NCI-H524 treated with DMSO at 0.1 percent for 48 hours (cell line): Measurements from ENCODE around the gene FAM184A.

ENCODE experiments used
- DNase-seq: peaks from one replicate; lab custom pipeline; 2025; lab: John Stamatoyannopoulos, UW

FAM184A gene

DNA sequence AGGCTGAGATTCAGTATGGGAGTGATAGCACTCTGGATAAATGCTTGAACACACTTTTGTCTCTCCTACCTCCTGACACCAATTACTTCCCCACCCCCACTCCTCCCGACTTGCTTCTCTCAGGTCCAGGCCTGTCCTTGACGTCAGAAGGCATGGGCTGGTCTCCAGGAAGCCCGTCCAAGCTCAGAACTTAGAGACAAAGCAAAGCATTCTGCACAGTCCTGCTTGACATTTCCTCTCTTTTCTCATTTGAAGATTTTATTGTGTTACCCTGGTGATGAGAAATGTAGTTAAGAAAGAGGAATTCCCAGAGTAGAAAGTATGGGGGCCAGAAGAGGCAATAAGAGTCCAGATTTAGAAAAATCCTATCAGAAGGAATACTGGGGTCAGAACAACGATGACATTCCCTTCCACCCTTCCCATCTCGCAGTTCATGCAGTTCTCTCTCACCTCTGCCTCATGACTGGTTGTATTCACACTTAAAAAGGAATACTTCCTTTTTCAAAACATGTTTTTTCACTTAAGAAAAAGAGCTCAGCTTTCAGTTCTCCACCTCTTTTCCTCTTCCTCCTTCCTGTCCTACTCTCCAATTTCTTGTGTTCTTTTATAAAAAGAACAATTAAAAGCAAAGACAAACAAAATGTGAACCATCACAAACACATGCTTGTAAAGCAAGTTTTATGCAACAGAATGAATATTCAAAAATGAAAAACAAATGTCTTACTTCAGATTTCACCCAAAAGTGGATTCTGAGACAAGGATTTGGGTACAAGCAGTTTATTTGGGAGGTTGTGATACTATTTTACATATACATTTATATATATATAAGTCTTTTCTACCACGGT, 18.5 kb upstream of the FAM184A start:
- DNase-seq, result no peak

DNA sequence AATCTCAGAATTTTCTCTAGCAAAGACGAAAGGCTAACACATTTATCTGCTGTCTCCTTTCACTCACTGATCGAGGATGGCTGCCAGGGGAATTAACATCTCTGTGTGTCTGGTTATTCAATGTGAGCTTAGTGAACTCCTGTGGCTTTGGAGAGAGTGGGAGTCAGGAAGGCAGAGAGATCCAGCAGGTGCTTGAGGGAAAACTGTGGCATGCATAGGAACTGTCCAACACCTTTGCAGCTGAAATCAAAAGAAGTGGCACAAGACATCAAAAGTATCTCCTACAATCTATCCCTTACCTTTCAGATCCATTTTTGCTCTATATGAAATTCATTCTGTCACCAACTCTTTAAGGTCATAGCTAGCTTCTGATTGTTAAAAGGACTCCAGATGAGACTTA, 11.8 kb upstream of the FAM184A start:
- no peak for DNase-seq

DNA sequence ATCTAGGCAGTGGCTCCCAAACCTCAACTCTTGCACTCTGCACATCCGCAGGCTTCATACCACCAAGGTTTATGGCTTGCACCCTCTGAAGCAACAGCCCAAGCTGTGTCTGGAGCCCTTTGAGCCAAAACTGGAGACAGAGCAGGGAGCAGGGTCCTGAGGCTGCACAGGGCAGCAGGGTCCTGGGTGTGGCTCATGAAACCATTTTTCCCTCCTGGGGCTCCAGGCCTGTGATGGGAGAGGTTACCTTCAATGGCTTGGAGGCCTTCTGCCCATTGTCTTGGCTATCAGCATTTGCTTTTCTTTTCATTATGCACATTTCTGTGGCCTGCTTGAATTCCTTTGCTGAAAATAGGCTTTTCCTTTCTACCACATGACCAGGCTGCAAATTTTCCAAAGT, 6.3 kb upstream of the FAM184A start:
- no peak for DNase-seq

DNA sequence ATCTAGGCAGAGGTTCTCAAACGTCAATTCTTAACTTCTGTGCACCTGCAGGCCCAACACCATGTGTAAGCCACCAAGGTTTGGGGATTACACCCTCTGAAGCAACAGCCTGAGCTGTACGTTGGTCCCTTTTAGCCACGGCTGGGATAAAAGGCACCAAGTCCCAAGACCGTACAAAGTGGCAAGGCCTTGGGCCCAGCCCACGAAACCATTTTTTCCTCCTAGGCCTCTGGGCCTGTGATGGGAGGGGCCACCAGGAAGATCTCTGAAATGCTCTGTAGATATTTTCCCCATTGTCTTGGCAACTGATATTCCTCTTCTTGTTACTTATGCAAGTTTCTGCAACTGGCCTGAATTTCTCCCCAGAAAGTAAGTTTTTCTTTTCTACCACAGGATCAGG, 4.5 kb upstream of the FAM184A start:
- no peak for DNase-seq

DNA sequence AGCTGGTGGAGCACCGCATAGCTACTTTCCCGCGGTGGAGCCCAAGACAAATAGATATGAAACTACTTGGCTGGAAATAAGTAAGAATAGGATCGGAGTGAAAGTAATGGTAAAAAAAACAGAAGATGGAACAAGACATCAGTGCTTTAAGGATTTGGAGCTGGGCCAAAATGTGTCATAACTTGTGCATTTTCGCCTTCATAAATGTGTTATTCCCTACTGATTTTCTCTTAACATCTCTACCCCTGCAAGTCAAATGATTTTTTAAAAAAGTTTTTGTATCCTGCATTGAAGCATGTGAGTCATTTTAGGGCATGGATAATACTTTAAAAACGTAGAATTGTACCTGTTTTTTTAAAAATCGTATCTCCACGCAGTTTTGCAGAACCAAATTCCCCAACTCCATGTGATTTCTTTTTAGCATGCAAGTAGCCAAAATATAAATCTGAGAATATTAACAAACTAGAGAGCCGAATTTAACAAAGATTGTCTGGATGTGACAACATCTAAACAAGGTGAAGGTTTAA, 882 bp upstream of the FAM184A start:
- DNase-seq, result no peak

DNA sequence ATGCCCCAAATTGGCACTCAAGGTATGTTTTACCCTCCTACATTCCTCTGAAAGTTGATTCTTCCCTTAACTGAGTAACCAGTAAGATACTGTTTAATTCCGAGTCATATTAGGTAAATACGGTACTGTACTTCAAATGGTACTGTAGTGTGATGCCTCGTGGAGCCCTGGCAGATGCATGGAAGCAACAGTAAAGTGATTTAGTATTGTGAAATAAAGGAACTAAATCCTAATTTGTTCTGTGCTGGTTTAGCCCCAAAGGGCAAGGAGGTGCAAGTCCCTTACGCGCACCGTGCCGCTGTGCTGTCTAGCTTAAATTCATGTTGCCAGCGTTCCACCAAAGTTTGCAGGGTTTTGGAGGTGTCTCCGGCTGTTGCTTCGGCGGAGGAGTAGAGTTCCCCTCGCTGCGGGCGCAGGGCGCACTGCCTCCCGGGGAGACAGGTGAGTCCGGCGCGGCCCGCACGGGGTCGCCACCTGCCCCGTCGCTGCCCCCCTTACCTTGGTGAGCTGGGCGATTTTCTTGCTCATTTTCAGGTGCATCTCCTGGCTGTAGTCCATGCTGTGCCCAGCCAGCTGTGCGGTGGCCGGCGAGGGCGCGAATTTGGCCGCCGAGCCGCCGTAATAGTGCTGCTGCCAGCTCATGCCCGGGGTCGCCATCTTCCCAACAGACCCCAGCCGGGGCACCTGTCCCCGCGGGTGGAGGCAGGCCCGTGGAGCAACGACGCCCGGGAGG, 655 bp downstream of the FAM184A start:
- DNase-seq, result peak; percentile 29

DNA sequence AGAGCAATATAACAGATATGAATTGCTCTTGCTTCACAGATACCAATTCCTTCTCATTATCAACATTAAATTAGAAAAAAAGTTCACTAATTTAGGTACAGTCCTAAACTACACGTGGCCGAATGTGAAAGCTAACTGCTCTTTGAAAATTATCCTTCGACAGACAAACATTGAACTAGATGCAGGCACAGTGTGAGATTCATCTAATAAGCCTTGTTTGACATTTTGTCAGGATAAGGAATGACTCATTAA, 1.1 kb downstream of the FAM184A start:
- DNase-seq, result no peak

DNA sequence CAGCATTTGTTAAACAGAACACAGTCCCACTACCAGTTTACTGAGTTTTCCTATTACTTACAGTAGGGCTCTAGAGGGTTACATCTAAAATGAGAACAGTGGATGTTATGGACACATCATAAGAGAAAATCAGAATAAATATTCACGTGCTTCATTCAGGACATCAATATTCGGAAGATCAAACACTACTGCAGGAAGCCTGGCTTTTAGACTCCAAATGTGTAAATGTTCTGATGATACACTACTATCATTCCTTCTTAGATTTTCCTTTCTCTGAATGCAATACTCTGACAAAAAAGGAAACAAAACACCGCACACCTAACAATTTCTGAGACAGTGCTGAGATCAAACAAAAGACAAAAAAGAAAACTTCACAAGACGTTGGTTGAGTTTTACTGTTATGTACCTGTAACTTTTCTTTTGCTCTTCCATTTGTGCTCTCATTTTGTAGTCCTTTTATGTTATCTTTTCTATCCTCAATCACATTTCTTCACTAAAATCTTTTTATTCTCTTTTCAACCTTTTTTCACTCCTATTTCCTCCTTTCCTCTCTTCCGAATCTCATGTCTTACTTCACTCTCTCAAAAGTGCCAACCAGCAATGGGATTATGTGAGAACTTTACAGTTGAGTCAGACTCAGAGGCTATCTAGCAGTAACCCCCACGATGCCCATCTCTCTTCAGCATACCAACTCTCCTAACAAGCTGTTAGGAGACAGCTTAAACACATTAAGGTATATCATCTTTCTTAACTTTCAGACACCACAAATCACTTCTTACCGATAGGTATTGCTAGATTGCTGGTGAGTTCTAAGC, 1.7 kb downstream of the FAM184A start:
- no peak for DNase-seq

DNA sequence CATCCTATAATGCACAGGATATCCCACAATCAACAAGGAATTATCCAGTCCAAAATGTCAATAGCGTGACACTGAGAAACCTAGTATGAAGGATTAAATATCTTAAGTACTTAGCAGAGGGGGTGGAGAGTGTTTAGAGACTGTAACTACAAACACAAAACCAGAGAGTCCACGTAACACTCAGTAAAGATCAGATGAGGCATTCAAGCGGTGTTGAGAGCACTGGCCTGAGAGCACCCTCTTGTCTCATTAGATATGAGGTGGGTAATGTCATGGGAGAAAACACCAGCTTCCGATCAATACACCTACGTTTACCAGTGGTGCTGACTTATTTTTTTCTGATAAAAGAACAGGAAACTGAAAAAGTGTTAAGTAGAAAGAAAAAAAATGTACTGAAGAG, 2.3 kb downstream of the FAM184A start:
- DNase-seq, result peak; percentile 26

DNA sequence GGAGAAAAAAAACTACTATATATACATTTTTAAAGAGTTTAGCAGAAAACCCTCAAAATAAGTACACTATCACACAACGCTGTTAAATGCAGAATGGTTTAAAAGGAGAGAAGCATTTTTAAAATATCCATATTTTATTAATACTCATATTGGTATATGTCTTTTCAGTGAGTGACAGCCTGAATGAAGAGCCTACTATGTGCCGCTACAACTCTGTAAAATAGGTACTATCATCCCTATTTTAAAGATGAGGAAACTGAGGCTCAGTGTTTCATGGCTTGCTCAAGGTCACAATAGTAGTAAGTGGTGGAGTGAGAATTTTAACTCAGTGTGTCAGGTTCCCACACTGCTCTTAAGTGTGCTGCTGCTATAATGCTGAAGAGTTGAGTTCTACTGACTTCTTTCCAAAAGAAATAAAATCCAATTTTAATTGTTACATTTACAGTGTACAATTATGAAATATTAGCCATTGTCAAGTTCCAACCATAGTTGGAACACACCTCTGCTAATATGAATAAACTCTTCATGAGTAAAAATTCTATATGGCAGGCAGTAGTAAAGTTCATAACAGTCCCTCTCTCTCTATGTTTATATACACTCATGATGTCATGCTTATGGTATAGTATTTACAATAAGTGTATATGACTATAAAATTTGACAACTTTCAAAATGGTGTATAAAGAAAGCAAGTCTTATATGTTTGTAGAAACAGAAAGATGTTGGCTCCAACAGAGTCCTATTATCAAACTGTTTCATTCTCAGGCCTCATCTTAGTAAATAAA, 3.1 kb downstream of the FAM184A start:
- no peak for DNase-seq

DNA sequence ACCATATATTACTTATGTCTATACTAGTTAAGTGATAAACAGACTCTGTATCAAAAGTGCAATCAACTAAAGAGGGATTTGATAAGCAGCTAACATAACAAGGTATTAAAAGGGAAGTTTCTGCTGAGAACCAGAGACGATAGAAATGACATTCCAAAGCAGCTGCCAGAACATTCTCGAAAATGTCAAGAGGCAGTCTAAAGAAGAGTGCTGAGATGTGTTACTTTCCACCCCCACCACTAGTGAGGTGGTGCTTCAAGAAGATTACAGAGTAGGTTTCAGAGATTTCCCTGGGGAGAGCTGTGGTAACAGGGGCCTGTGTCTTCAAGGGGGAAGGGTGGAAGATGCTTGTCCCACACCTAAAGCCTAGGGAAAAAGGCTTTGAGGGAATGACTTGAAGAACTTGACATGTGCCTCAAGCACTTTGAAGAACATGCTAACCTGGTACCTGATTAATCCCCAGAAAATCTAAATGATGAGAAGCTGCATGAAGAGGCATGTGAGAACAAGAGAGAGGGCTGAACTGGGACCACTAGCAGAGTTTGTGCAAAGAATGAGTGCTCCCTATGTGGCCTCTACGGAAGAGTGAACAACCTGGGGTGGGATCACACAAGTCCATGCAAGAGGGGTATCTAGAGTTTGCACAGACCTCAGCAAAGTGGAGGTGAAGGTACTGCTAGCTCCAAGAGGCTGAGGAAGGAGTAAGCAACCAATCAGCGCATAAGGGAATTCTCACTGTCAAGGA, 5.0 kb downstream of the FAM184A start:
- no peak for DNase-seq

DNA sequence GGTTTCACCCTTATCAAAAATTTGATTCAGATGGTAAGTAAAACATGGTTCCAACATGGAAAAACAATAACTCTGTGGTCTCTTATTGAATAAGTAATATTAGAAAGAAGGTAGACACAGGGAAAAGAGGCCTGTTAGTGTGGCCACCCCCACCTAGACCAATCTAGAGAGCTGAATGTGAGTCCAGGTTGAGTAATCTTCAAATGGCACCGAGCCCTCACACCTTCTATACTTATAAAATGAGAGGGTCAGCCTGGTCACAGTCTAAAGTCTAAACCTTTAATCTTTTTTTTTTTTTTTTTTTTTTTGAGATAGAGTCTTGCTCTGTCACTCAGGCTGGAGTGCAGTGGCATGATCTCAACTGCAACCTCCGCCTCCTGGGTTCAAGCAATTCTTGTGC, 6.9 kb downstream of the FAM184A start:
- no peak for DNase-seq

DNA sequence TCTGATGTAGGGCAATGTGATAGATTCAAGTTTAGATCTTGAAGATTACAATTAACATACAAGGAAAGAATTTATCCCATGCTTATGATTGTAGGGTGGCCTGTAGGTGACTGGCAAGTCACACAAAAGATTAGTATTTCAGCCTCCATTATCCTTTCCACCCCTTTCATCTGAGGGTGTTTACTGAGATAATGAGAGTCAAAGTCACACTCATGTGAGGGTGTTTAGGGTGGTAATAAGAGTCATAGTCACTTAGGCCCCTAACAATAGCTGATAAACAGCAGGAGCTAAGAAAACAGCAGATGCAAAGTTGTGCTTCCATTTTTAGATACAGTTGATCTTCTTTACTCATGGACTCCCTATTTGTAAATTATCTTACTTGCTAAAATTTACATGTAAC, 11.4 kb downstream of the FAM184A start:
- DNase-seq, result no peak

DNA sequence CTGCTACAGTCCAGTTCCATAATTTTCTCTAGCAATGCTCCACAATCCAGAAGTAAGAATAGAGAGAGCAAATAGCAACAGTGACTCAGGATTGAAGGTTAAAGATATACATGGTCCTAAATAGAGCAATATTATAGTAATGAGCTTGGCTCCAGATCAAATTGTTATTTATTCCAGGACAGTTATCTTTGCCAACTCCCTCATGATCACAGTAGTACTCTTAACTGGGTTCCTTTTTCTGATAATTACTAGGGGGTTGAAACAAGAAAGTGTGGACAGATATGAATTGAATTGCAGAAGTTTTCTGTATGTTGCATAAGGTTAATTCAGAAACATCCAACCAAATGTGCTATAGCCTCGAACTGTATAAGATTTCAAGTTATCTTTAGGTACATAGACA, 11.9 kb downstream of the FAM184A start:
- no peak for DNase-seq

DNA sequence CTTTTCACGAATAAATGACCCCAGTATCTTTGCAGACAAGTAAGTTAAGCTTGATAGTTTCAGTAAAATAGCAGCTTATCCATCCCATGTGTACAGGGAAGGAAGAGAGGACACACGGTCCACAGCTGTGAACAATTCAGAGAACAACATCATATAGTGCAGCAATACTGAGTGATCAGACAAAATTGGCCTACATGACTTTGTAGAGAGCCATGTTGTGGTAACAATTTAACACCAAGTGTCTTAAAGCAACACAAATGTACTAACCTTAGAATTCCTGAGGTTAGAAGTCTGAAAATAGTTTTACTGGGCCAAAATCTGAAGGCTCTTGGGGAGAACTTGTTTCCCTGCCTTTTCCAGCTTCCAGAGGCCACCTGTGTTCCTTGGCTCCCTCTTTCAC, 12.5 kb downstream of the FAM184A start:
- no peak for DNase-seq

DNA sequence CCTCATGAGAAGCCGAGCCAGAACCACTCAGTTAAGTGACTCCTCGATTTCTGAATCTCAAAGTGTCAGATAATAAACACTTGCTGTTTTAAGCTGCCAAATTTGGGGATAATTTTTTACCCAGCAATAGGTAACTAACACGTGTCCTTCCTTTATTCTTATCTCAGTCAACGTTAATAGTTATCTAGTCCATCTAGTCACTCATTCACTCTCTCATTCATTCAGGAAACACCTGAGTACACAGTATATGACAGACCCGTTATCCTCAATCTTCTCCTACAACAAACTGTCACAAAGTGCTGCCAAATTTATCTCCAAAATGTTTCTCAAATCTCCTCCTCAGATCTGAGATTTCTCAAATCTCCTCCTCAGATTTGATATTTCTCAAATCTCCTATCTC, 13.1 kb downstream of the FAM184A start:
- no peak for DNase-seq

DNA sequence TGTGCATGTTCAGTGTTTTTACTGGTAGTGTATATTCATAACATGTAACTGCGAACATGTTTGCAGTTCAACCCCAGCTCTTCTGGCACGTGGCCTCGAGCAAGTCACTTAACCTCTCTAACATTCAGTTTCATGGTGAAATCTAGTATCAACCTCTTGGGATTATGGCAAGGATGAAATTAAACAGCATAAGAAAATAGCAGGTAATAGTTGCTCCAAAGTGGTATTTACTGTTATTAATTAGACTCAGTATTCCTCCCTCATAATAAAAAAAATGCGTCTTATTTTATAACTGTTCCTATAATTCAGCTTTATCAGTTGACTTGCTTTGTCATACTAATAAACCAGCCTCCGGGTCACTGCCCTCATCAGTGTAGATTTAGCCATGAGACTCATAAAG, 15.0 kb downstream of the FAM184A start:
- DNase-seq, result no peak

DNA sequence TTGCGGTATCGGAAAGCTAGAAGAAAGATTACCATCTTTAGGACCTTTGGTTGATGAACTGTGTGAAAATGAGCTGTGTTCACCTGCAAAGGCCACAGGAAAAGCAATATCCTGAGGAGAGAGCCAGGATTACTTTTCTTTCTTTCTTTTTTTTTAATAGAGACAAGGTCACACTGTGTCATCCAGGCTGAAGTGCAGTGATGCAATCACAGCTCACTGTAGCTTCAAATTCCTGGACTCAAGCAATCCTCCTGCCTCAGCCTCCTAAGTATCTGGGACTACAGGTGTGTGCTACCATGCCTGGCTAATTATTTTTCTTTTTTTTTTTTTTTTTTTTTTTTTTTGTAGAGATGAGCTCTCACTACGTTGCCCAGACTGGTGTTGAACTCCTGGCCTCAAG, 17.2 kb downstream of the FAM184A start:
- DNase-seq, result no peak

DNA sequence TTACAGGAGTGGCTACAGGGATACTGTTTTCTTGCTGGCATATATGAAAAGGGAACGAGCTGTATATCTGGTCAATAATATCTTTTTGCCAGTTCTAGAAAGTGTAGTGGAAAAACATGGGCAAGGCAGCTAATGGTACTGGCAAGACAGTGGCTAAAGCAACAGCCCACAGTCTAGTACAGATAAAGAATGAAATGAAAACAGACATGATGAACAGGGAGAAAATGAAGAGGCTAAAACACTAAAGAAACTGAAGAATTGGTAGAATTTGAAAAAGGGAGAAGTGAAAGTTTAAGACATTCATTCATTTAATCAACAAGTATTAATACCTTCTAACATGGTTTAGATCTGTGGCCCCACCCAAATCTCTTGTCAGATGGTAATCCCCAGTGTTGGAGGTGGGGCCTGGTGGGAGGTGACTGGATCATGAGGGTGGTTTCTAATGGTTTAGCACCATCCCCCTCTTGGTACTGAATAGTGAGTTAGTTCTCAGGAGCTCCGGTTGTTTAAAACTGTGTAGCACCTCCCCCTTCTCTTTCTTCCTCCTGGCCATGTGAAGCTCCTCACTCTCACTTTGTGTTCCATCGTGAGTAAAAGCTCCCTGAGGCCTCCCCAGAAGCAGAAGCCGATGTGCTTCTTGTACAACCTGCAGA, 18.1 kb downstream of the FAM184A start:
- DNase-seq, result no peak

DNA sequence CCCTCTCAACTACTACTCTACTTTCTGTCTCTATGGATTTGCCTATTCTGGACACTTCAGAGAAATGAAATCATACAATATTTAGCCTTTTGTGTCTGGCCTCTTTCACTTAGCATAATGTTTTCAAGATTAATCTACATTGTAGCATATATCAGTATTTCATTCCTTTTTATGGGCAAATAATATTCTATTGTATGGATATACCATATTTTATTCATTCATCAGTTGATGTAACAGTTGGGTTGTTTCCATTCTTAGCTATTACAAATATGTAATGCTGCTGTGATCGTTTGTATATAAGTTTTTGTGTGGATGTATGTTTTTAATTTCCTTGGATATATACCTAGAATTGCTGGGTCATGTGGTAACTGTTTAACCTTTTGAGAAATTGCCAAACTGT, 23.4 kb downstream of the FAM184A start:
- no peak for DNase-seq

DNA sequence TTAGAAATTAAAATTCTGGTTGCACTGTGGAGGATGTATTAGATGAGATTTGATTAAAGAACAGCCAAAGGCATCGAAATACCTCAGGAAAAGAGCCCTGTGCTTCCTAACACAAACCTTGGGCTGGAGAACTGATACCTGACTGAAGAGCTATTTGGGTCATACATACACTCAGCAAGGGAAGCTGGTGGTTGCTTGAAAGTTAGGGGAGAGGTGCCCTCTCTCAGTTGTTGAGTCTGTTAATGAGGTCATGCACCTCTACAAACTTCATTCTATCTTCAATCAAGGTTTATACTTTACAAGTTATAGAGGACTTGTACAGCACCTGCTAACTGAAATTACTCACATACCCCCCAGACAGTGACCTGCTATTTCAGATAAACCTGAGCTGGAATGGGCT, 25.5 kb downstream of the FAM184A start:
- DNase-seq, result no peak
